ENCODE measurements around the gene LOX.

The LOX gene

DNA sequence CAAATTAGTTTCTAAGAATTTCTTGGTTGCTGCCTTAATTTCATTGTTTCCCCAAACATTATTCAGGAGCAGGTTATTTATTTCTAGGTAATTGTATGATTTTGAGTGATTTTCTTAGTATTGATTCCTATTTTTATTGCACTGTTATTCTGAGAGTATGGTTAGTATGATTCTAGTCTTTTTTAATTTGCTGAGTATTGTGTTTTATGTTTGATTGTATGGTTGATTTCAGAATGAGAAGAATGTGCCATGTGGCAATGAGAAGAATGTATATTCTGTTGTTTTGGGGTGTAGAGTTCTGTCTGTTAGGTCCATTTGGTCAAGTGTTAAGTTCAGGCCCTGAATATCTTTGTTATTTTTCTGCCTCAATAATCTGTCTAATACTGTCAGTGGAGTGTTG lies 27.1 kb downstream of the LOX start:
- DNase-seq: no peak

DNA sequence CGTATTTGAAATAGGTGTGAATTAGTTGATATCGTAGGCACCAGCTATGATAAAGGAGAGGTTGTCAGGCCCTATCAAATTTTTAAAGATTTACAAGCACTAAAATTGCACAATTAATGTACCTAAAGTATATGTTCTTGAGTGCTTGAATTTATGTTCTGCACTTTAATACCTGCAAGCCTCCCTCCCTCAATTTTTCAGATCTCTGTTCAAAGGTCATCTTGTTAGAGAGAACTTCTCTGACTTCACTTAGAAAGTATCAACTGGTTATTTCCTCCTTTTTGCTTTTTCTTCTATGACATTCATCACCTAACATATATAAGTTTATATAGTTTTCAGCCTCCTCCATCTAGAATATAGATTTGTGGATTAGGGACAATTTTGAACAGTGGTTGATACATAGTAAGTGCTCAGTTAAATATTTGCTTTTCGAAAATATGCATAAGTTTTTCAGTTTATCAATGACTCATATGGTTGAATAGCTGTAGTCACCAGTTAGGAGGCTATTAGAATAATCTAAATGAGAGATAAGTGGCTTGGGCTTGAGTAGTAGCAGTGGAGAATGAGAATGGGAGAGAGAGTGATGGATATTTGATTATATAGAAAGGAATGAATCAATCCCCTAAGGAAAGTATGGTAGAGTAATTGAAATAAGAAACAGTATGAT lies 37.3 kb downstream of the LOX start:
- no peak for DNase-seq

DNA sequence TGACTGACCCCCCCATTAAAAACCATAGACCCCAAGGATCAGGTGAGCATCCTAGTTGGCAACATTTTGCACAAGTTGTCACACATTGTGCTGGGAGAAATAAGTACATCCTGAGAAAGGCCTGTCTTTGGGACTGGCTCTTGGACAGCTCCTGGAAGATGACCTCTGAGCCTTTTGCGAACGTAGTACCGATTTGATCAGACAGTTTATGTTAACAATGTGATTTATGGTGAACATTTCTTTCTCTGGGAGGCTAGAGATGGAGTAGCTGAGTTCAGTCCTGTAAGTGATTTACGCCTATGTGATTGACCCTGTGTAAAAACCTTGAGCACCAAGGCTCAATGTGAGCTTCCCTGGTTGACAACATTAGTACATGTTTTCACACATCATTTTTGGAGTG lies 41.7 kb downstream of the LOX start:
- DNase-seq: no peak

DNA sequence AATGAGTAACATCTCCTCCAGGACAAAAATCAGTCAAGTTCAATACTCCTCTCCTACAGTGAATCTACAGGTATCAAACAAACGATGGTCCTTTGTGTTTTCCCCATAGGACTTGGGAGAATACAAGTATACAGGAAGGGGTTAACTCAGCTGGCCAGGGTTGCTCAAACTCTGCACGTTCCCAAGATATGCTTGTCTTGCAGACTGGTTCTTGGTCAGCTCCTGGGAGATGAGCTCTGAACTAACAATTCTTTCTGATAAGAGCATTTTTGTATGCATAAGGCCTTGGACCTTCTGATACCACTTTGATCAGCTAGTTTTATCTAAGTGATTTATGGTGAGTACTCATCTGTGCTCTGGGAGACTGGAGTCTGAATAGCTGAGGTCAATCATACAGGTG lies 42.1 kb downstream of the LOX start:
- DNase-seq: no peak

DNA sequence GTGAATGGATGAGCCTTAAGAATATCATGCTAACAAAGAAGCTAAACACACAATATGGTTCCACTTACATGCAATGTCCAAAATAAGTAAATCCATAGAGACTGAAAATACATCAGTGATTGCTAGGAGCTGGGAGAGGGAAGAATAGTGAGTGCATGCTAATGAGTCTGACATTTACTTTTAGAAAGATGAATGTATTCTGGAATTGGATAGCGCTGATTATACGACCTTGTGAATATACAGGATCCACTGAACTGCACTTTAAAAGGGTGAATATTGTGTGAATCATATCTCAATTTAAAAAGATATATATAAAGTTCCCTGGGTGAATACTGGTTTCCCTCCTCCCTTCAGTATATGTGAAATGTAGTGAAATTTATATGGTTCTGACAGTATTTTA lies 46.2 kb downstream of the LOX start:
- DNase-seq: no peak

DNA sequence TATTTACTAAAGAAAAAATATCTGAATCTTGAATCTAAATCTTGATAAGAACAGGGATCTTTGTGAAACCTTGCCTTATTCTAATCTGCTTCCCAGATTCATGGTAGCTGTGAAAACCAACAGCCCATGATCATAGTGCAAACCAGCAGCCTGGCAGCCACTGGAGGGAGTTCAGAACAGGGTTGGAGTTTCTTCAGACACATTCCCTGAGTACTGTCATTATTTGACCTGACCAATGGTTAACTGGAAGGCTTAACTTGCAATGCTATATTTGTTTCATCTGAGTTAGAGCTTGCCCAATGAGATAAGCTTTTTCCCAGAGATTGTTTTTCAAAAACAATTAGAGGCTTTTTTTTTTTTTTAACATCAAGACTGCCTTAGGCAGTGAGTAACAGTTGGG lies 47.8 kb downstream of the LOX start:
- no peak for DNase-seq

DNA sequence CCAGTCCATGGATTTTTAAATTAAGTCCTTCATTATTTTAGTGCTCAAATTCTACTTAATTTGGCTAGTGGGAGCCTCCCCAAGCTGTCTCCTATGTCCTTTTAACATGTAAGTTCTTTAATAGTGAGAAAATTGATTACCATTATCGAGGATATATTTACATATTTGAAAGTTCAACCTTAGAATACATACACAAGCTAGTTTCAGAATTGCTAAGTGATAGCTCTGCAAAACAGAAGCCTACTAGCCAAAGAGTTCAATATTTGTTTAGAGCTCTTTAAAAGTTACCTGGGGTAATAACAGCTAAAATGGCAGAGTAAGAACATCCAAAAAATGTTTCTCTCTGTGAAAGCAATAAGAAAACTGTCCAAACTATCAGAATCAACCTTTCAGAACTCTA lies 48.2 kb downstream of the LOX start:
- no peak for DNase-seq

DNA sequence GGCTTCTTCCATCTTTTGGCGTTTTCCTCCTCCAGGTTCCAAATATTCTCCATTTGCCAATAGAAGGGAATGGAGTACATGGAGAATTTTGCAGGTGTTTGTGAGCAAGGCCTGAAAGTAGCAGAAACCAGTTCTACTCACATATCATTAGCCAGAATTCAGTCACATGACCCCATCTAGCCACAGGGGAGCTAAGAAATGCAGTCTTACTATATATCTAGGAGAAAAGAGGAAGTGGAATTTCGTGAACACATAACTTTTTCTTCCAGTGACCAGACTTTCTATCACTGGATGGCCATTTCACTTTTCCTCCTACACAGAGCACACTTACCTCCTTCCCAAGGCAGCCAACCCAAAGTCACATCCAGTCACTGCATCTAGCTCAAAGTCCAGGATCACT lies 55.1 kb downstream of the LOX start:
- no peak for DNase-seq

DNA sequence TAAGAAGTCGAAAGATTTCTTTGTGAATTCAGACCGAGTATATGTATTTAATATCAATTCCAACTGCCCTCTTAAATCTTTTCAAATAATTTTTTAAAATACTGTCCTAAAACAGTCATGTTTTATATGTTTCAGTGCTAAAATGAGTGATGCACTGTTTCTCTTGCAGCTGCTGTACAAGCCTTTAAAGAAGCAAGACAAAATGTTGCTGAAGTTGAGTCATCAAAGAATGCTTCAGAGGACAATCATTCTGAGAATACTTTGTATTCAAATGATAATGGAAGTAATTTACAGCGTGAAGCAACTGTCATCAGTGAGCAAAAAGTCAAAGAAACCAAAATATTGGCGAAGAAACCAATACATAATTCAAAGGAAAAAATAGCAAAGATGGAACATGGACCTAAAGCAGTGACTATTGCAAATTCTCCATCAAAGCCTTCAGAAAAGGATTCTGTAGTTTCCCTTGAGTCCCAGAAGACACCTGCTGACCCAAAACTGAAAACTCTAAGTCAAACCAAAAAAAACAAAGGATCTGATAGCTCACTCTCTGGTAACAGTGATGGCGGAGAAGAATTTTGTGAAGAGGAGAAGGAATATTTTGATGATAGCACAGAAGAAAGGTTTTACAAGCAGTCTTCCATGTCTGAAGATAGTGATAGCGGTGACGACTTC lies 58.0 kb downstream of the LOX start:
- no peak for DNase-seq

DNA sequence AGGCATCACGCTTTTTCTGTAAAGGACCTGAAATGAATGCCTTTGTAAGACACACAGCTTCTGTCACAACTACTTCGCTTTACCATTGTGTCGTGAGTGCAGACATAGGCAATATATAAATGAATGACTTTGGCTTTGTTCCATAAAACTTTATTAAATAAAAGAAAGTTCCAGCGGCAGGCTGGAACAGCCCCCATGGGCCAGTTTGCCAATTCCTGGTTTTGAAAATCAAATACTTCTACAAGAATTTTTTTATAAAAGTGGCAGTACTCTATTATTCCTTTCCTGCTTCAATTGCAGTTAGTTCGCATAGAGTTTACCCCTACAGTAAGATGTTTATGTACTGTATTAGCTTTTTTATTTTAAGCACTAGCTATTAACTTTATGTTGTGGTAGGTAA lies 62.6 kb downstream of the LOX start:
- DNase-seq: no peak

DNA sequence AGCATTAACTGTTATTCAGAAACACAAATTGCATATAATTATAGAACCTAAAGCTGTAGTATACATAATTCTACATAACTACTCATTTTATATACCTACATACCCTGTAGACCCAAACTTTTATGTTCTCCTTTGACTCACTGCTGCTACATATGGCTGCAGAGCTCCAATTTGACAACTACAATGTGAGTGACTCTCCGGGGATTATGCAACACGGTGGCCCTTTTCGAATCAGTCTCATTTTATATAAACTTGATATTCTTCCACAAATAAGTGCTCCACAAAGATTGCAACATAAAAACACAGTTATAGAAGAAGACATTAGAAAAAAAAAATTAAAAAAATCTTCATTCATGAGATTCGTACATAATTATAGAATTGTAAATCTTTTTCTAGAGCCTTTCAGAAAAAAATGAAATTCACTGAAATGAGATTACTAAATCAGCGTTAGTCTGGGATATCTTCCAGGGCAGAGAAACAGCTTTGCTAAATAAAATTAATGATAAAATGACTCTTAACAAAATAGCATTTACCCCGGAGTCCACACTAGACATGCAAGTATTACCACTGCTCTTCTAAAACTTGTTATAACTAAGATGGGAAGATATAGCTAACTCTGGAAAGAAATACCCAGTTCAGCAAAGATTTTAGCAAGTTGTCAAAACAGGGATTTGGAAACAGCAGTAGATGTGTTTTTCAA lies 63.7 kb downstream of the LOX start:
- DNase-seq: no peak
